SHP77 (cell line): Measurements from ENCODE around the gene WT1.

ENCODE experiments used
- DNase-seq, 2 experiments: peaks; one replicate each; lab custom pipeline; 2025; lab: John Stamatoyannopoulos, UW

The WT1 gene

DNA sequence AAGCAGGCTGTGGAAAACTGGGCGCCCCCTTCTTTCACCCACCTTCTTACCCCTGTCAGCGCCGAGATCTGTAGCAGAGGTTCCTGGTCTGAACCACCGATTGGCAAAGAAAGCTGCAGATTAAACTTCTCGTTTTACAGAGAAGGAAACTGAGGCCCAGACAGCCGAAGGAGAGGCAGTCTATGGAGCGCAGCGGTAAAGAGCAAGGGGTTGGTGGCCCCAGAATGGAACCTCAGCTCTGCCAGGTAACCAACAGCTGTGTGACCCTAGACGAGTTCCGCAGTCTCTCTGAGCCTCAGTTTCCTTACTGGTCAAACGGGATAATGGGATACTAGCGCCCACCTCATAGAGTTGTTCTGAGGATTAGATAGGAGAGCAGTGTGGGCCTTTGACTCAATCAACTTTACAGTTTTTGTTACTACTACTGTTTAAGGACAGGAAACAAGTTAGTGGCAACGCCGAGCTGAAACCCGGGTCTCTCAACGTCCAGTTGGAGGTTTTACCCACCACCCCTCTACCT is 3.1 kb upstream of the WT1 start:
- DNase-seq: no peak

GRCh38 chr11:32437495-32438345 is 2.4 kb upstream of the WT1 start:
- DNase-seq: no peak

GRCh38 chr11:32436751-32437494 is 1.6 kb upstream of the WT1 start:
- DNase-seq: no peak

GRCh38 chr11:32435942-32436750 is 807 bp upstream of the WT1 start:
- no peak for DNase-seq

DNA sequence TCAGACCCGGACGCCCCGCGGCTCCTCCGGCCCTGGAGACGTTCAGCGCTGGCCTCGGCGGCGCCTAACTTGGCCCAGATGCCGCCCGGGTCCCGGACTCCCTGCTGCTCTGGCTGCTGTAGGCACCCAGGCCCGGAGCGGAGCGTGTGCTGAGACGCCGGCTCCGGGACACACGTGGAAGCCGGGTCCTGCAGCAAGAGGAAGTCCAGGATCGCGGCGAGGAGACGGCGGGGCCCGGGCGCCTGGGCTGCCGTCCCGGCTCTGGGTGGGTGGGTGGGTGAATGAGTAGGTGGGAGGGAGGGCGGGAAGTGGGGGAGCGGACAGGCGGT is 223 bp downstream of the WT1 start:
- no peak for DNase-seq

GRCh38 chr11:32434356-32435151 is 785 bp downstream of the WT1 start:
- no peak for DNase-seq

GRCh38 chr11:32433914-32434355 is 1.4 kb downstream of the WT1 start:
- no peak for DNase-seq

GRCh38 chr11:32433101-32433913 is 2.0 kb downstream of the WT1 start:
- DNase-seq: no peak

- DNase-seq: no peak
Observed at GRCh38 chr11:32432565-32432964, 2.8 kb downstream of the WT1 start.

- DNase-seq: no peak
Observed at GRCh38 chr11:32430568-32431381, 4.6 kb downstream of the WT1 start.

- DNase-seq: no peak
Observed at GRCh38 chr11:32429477-32429876, 5.9 kb downstream of the WT1 start.

DNA sequence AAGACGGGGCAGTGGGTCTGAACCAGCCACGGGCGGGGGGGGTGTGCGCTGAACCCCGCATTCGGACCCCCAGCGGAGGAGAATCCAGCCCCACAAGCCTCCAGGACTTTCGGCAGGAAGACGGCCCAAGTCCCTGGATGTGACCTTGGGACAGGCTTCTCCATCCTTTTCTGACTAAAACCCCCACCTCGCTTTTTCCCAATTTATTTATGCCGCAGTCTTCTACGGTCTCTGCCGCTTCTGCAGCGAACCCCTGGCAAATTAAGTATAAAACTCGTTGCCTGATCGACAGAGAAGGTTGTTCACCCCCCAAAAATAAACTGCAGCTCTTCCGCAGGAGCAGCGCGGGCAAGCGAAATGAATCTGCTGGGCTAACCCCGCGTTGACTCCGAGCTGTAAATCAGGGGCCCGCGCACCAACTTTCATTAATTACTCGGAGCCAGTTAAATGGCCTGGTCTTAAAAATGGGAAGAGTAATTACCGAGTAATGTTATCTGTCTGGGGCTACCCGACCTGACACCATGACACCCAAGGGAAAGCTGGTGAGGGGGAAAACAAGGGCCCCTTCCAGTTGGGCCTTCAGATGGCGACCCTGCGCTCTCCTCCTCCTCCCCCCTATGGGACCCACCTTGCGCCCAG is 6.6 kb downstream of the WT1 start:
- no peak for DNase-seq

DNA sequence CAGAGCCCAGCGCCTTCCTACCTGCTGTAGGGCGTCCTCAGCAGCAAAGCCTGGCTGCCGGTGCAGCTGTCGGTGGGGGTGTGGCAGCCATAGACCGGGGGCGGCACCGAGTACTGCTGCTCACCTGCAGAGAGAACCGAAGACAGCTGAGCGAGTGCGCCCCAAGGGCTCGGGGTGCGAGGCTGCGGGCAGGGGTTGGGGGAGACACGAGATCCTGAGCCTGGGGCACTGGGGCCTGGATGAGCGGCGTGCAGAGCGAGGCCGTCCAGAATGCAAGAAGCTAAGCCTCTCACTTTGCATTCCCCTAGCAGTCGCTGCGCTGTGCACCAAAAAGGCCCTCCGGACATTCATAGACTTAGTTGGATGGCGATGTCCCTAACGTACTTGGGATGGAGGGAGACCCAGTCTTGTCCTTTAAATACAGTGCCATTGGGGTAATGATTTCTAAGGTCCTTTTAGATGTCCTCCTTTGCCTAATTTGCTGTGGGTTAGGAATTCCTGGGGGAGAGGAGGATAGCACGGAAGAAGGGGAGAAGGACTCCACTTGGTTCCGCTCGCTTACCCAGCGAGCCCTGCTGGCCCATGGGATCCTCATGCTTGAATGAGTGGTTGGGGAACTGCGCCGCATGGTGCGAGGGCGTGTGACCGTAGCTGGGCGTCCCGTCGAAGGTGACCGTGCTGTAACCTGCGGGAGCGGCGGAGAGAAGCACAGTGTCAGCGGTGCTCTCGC is 7.2 kb downstream of the WT1 start:
- no peak for DNase-seq

GRCh38 chr11:32427616-32427934 is 7.8 kb downstream of the WT1 start:
- no peak for DNase-seq

GRCh38 chr11:32426819-32427615 is 8.3 kb downstream of the WT1 start:
- no peak for DNase-seq

- no peak for DNase-seq
Observed at GRCh38 chr11:32426192-32426591, 9.1 kb downstream of the WT1 start.

DNA sequence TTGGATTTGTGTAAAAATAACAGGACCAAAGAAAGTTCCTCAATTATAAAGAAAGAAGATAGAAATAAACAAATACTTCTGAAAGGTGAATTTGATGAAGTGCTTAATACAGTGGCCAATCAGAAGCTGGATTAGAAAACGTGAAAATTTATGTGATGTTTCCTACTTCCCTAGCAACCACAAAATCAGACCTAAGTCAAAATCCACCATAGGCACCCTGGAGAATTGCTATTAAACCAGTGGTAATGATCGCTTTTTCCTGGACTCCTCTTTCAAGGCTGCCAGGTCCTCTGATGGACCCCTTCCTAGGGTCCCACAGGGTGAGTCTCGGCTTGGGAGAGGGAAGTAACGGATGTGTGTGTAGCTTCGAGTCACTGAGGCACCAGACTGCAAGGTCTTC is 9.6 kb downstream of the WT1 start:
- DNase-seq: no peak

GRCh38 chr11:32422545-32422944 is 12.8 kb downstream of the WT1 start:
- no peak for DNase-seq
